ENCODE data around the gene C3orf49. TPM values are rescaled to one million over a fixed set of nuclear protein-coding genes. Genes with fewer than 3 reads are reported as not detected.

Gene C3orf49
- total RNA-seq, 4 donors from 2014 or later = not detected

GRCh38 chr3:63824309-63824708 is 5.2 kb downstream of the C3orf49 start:
- Histone ChIP-seq H3K9me3 (no peaks in the 10 kb centered on the region), H3K4me1 (no peaks in the 10 kb centered on the region), H3K27me3 (no peaks in the 10 kb centered on the region), H3K4me3 (no peak overlapping the region), H3K36me3 (peaks cover 0 to 35% of the 10 kb centered on the region in 2 donors), H3K27ac (no peak overlapping the region)
- TF ChIP-seq EP300 (IDR thresholded peaks at IDR 0.05) (no peak), POLR2A (IDR thresholded peaks at IDR 0.05) (no peak), POLR2AphosphoS5 (IDR thresholded peaks at IDR 0.05) (no peak)
- TF ChIP-seq, protein P1, sequence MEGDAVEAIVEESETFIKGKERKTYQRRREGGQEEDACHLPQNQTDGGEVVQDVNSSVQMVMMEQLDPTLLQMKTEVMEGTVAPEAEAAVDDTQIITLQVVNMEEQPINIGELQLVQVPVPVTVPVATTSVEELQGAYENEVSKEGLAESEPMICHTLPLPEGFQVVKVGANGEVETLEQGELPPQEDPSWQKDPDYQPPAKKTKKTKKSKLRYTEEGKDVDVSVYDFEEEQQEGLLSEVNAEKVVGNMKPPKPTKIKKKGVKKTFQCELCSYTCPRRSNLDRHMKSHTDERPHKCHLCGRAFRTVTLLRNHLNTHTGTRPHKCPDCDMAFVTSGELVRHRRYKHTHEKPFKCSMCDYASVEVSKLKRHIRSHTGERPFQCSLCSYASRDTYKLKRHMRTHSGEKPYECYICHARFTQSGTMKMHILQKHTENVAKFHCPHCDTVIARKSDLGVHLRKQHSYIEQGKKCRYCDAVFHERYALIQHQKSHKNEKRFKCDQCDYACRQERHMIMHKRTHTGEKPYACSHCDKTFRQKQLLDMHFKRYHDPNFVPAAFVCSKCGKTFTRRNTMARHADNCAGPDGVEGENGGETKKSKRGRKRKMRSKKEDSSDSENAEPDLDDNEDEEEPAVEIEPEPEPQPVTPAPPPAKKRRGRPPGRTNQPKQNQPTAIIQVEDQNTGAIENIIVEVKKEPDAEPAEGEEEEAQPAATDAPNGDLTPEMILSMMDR (IDR thresholded peaks at IDR 0.05) = no peak
- no peak for ATAC-seq
- 45 to 78% methylated on average over 3 to 4 of the region's 4 CpGs for WGBS, 2 donors (ENCODE audit: low coverage in 1 of 2)

GRCh38 chr3:63830526-63830925 is 11.4 kb downstream of the C3orf49 start:
- Histone ChIP-seq H3K27me3 (no peaks in the 10 kb centered on the region), H3K9me3 (no peaks in the 10 kb centered on the region), H3K36me3 (peaks cover 9 to 97% of the 10 kb centered on the region in 2 donors), H3K4me1 (no peaks in the 10 kb centered on the region), H3K4me3 (no peak overlapping the region), H3K27ac (no peak overlapping the region)
- ATAC-seq = no peak
- 95 to 100% methylated on average over 5 to 6 of the region's 6 CpGs for WGBS, 2 donors (ENCODE audit: low coverage in 1 of 2)
- TF ChIP-seq POLR2A (IDR thresholded peaks at IDR 0.05) (no peak), POLR2AphosphoS5 (IDR thresholded peaks at IDR 0.05) (no peak), EP300 (IDR thresholded peaks at IDR 0.05) (no peak)
- TF ChIP-seq, protein P1 (IDR thresholded peaks at IDR 0.05) = no peak

GRCh38 chr3:63832395-63832794 is 13.3 kb downstream of the C3orf49 start:
- no peak overlapping the region for H3K4me3 ChIP-seq
- no peaks in the 10 kb centered on the region for H3K27me3 ChIP-seq
- H3K9me3 ChIP-seq = no peaks in the 10 kb centered on the region
- 81 to 93% methylated on average over 4 to 6 of the region's 6 CpGs for WGBS, 2 donors (ENCODE audit: low coverage in 1 of 2)
- no peak for ATAC-seq
- TF ChIP-seq EP300 (IDR thresholded peaks at IDR 0.05) (no peak), POLR2A (IDR thresholded peaks at IDR 0.05) (no peak), POLR2AphosphoS5 (IDR thresholded peaks at IDR 0.05) (no peak)
- TF ChIP-seq, protein P1 (IDR thresholded peaks at IDR 0.05) = no peak
- no peak overlapping the region for H3K27ac ChIP-seq
- H3K36me3 ChIP-seq = peaks cover 9 to 81% of the 10 kb centered on the region in 2 donors
- no peaks in the 10 kb centered on the region for H3K4me1 ChIP-seq

DNA sequence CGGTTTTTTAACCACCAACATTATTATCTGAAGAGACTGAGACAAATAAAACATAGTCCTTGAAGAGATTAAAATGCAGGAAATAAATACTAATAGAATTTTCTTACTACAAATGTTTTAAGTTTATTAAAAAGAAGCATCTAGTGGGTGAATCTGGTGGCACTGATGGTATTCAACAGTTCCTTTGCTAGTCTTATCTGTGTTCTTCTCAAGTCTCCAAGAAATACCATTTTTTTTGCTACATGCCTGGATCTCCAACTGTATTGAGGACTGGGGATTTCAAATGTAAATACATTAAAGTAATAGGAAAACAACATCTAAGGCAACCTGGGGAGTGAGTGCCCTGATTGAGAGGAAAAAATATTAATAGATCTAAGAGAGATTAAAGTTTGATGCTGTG is 22.6 kb downstream of the C3orf49 start:
- Histone ChIP-seq H3K36me3 (no peaks in the 10 kb centered on the region), H3K4me3 (no peak overlapping the region), H3K4me1 (no peaks in the 10 kb centered on the region), H3K27me3 (no peaks in the 10 kb centered on the region), H3K9me3 (no peaks in the 10 kb centered on the region), H3K27ac (no peak overlapping the region)
- WGBS, 2 donors (ENCODE audit: low coverage in 1 of 2) = 0% methylated on average over 1 of the region's 1 CpG
- TF ChIP-seq, protein P1 (IDR thresholded peaks at IDR 0.05) = no peak
- TF ChIP-seq POLR2A (IDR thresholded peaks at IDR 0.05) = no peak
- no peak for TF ChIP-seq EP300 (IDR thresholded peaks at IDR 0.05)
- no peak for TF ChIP-seq POLR2AphosphoS5 (IDR thresholded peaks at IDR 0.05)
- no peak for ATAC-seq

DNA sequence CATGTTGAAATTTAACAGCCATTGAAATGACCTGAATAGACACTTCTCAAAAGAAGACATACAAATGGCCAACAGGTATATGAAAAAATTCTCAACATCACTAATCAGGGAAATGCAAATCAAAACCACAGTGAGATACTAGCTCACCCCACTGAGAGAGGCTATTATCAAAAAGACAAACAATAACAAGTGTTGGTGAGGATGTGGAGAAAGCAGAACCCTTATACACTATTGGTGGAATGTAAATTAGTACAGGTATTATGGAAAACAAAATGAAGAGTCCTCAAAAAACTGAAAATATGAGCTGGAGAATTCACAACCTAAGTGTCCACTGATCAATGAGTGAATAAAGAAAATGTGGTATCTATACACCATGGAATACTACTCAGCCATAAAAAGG is 23.0 kb downstream of the C3orf49 start:
- no peak for ATAC-seq
- no peak overlapping the region for H3K4me3 ChIP-seq
- H3K27ac ChIP-seq = no peak overlapping the region
- H3K4me1 ChIP-seq = no peaks in the 10 kb centered on the region
- H3K27me3 ChIP-seq = no peaks in the 10 kb centered on the region
- no peak for TF ChIP-seq EP300 (IDR thresholded peaks at IDR 0.05)
- no peak for TF ChIP-seq POLR2A (IDR thresholded peaks at IDR 0.05)
- TF ChIP-seq POLR2AphosphoS5 (IDR thresholded peaks at IDR 0.05) = no peak
- TF ChIP-seq, protein P1 (IDR thresholded peaks at IDR 0.05) = no peak
- no peaks in the 10 kb centered on the region for H3K9me3 ChIP-seq
- no peaks in the 10 kb centered on the region for H3K36me3 ChIP-seq
